Testis (tissue), 2 donors: Measurements from ENCODE around the gene DCP1A.

Experiments
- CTCF ChIP-seq, 3 experiments: fragments of 450-650 bp in 2 of 3; fragments of 200-600 bp in 1 of 3; sonication (generic) in 1 of 3; IDR thresholded peaks; one replicate each; pipeline ENCODE4 v1.5.1; 2016 to 2019; ENCODE audit warnings: antibody characterized with exemption in 3 of 3, mild to moderate bottlenecking in 2 of 3, moderate library complexity in 1 of 3
- POLR2A ChIP-seq: fragments of 450-650 bp; IDR thresholded peaks from one replicate; pipeline ENCODE4 v1.6.1; 2017; ENCODE audit warnings: antibody characterized with exemption, mild to moderate bottlenecking, moderate library complexity

GRCh38 chr3:53235545-53235944, 111.8 kb downstream of the DCP1A start:
- TF ChIP-seq CTCF (IDR thresholded peaks at IDR 0.05) (no peak), POLR2A (no peak)
